MM.1S (cell line): Measurements from ENCODE around the gene TARDBP.

Experiments used
- CTCF ChIP-seq: fragments of 300-600 bp; sonication (generic); IDR thresholded peaks from 2 replicates; pipeline ENCODE4 v1.5.1; 2016; ENCODE audit warnings: antibody characterized with exemption, low read length, mixed read lengths
- EZH2 ChIP-seq: fragments of 300-600 bp; sonication (generic); optimal IDR thresholded peaks from 2 replicates; pipeline ENCODE3; 2017; ENCODE audit warnings: low read depth, mild to moderate bottlenecking, antibody characterized with exemption, low read length, mixed read lengths

GRCh38 chr1:11041048-11041447 is 28.6 kb downstream of the TARDBP start:
- TF ChIP-seq EZH2 (no peak), CTCF (no peak)
